Osteoblast (primary cell): Measurements from ENCODE around the gene PPP1R3E. TPM values are rescaled to one million over a fixed set of nuclear protein-coding genes. Genes with fewer than 3 reads are reported as not detected.

Experiments used
- DNase-seq: peaks from one replicate; pipeline ENCODE4 v3.0.0; 2011; ENCODE audit warnings: low spot score, mixed read lengths; ENCODE audit not compliant: insufficient read length; ENCODE audit errors: missing footprints
- H2AFZ ChIP-seq: 2 replicates; pipeline ENCODE4 v1.6.0; 2011; ENCODE audit warnings: mild to moderate bottlenecking, low read length
- H3K27ac ChIP-seq: 2 replicates; pipeline ENCODE4 v1.5.1; 2011; ENCODE audit warnings: mild to moderate bottlenecking, low read depth, low read length, moderate library complexity
- H3K27me3 ChIP-seq: 2 replicates; pipeline ENCODE4 v1.6.0; 2012; ENCODE audit warnings: mild to moderate bottlenecking, control low read depth, inconsistent platforms, low read length, moderate library complexity; ENCODE audit not compliant: insufficient read depth
- H3K36me3 ChIP-seq: 2 replicates; pipeline ENCODE4 v1.5.1; 2011; ENCODE audit warnings: mild to moderate bottlenecking, low read length, control low read depth, moderate library complexity; ENCODE audit not compliant: insufficient read depth
- H3K4me1 ChIP-seq: 2 replicates; pipeline ENCODE4 v1.5.1; 2011; ENCODE audit warnings: mild to moderate bottlenecking, low read length, control low read depth, moderate library complexity; ENCODE audit not compliant: insufficient read depth
- H3K4me2 ChIP-seq: 2 replicates; pipeline ENCODE4 v1.6.0; 2011; ENCODE audit warnings: mild to moderate bottlenecking, low read length; ENCODE audit not compliant: insufficient read depth
- H3K4me3 ChIP-seq: fragments of 200-600 bp; sonication (generic); 3 replicates; pipeline ENCODE4 v1.5.1; 2012; ENCODE audit warnings: mild to moderate bottlenecking, low read length, inconsistent platforms; ENCODE audit not compliant: insufficient read depth
- H3K79me2 ChIP-seq: 2 replicates; pipeline ENCODE4 v1.6.0; 2012; ENCODE audit warnings: mild to moderate bottlenecking, low read length, control low read depth, inconsistent platforms; ENCODE audit not compliant: insufficient read depth
- H3K9me3 ChIP-seq: 2 replicates; pipeline ENCODE4 v1.5.1; 2011; ENCODE audit warnings: low read depth, low read length, control low read depth
- H4K20me1 ChIP-seq: 2 replicates; pipeline ENCODE4 v1.6.0; 2012; ENCODE audit warnings: mild to moderate bottlenecking, low read length, control low read depth; ENCODE audit not compliant: insufficient read depth
- CTCF ChIP-seq: IDR thresholded peaks from 2 replicates; pipeline ENCODE4 v1.5.1; 2011; ENCODE audit warnings: mild to moderate bottlenecking, low read depth, low read length, moderate library complexity; ENCODE audit errors: extremely low read depth
- total RNA-seq: library from RNA; depleted of rRNA; stranded (reverse); fragments of >200 nt; gene quantifications from 2 replicates; pipeline ENCODE4 v1.2.3, GENCODE V29; 2012

Gene PPP1R3E
- total RNA-seq, 1 donor: 7.6 TPM

GRCh38 chr14:23307146-23307530 lies 4.5 kb upstream of the PPP1R3E start:
- Histone ChIP-seq H3K27me3 (no peaks in the 10 kb centered on the region), H3K4me1 (peaks cover 44% of the 10 kb centered on the region), H3K27ac (peak overlapping the region; percentile 89), H3K4me2 (peak overlapping the region; percentile 82), H3K79me2 (peaks cover 54% of the 10 kb centered on the region), H3K9me3 (no peaks in the 10 kb centered on the region), H4K20me1 (peaks cover 38% of the 10 kb centered on the region), H3K36me3 (peaks cover 32% of the 10 kb centered on the region), H3K4me3 (peak overlapping the region; percentile 81), H2AFZ (peak overlapping the region; percentile 95)
- peak; percentile 83 for DNase-seq
- TF ChIP-seq CTCF: no peak

GRCh38 chr14:23306412-23307145 lies 3.9 kb upstream of the PPP1R3E start, which contains the start of gene BCL2L2:
BCL2L2 (plus strand) TSS chr14:23306833; CDS start chr14:23307768, 935 bp downstream.
- H3K4me3 ChIP-seq: peak within 1 kb of the TSS; percentile 81
- peaks cover 38% of the 10 kb centered on the region for H4K20me1 ChIP-seq
- peaks cover 47% of the 10 kb centered on the region for H3K4me1 ChIP-seq
- H3K27ac ChIP-seq: peak within 1 kb of the TSS; percentile 89
- peak; percentile 95 for DNase-seq
- peaks cover 49% of the 10 kb centered on the region for H3K79me2 ChIP-seq
- H3K9me3 ChIP-seq: no peaks in the 10 kb centered on the region
- no peaks in the 10 kb centered on the region for H3K27me3 ChIP-seq
- H2AFZ ChIP-seq: peak within 1 kb of the TSS; percentile 95
- no peak for TF ChIP-seq CTCF
- peak within 1 kb of the TSS; percentile 82 for H3K4me2 ChIP-seq
- H3K36me3 ChIP-seq: peaks cover 31% of the 10 kb centered on the region

DNA sequence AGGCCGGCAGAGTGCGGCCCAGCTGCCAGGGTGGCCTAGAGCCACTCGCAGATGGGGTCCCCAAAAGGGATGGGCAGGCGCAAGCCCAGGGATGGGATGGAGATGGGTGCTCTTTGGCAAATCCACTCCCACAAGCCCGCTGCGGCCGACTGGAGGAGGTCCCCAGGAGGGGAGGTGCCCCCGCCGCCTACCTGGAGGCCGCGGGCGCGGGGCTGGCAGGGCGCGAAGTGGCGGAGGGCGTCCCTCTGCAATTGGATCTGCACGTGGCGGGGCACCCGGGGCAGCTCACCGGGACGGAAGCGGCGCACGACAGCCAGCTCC lies 730 bp downstream of the PPP1R3E start:
- DNase-seq: no peak
- peak overlapping the region; percentile 80 for H3K4me3 ChIP-seq
- peak overlapping the region; percentile 96 for H2AFZ ChIP-seq
- H3K9me3 ChIP-seq: no peaks in the 10 kb centered on the region
- peaks cover 8% of the 10 kb centered on the region for H3K79me2 ChIP-seq
- no peaks in the 10 kb centered on the region for H4K20me1 ChIP-seq
- H3K27ac ChIP-seq: peak overlapping the region; percentile 60
- H3K4me1 ChIP-seq: peaks cover 45% of the 10 kb centered on the region
- no peaks in the 10 kb centered on the region for H3K36me3 ChIP-seq
- peak overlapping the region; percentile 92 for H3K4me2 ChIP-seq
- TF ChIP-seq CTCF: no peak
- H3K27me3 ChIP-seq: no peaks in the 10 kb centered on the region

DNA sequence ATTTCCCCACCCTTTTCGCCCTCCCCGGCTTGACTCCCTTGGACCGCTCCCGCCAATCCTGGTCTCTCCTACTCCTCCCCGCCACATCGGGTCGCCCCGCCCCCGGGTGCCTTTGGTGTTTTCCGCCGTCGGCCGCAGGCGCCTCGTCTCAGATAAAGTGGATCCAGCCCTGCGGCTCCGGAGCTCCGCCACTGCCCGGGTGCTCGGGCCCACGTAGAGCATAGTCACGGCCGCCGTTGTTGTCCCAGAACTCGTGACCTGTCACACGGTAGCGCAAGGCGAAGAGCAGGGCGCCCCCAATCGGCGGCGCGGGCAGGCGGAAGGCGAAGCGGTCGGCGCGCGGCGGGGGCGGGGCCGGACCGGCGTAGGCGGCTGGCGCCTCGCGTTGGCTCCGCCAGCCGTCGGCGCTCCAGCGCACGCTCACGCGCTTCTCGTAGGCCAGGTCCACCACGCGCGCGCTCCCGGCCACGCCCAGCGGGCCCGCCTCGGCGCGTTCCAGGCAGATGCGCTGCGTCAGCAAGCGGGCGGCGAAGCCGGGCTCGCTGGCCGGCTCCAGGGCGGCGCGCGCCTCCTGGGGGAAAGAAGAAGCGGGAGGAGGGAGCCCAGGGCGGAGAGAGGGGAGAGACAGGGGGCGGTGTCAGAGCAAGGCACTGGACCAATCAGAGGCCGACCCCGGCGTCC lies 1.2 kb downstream of the PPP1R3E start:
- no peaks in the 10 kb centered on the region for H3K36me3 ChIP-seq
- peak overlapping the region; percentile 96 for H2AFZ ChIP-seq
- peak overlapping the region; percentile 80 for H3K4me3 ChIP-seq
- peak overlapping the region; percentile 92 for H3K4me2 ChIP-seq
- H3K9me3 ChIP-seq: no peaks in the 10 kb centered on the region
- DNase-seq: peak; percentile 100
- peak overlapping the region; percentile 83 for H3K27ac ChIP-seq
- TF ChIP-seq CTCF: peak; percentile 59
- no peaks in the 10 kb centered on the region for H3K27me3 ChIP-seq
- peaks cover 45% of the 10 kb centered on the region for H3K4me1 ChIP-seq
- H4K20me1 ChIP-seq: no peaks in the 10 kb centered on the region
- peaks cover 5% of the 10 kb centered on the region for H3K79me2 ChIP-seq
